NCI-H187 treated with DMSO at 0.1 percent for 48 hours (cell line): Measurements from ENCODE around the gene PIAS1.
"Not testable (repeated sequence)": the region's sequence is repeated elsewhere in the genome, so short reads cannot be mapped to it uniquely, and the experiment has no call there.

Experiments
- DNase-seq: peaks from one replicate; lab custom pipeline; 2025; lab: John Stamatoyannopoulos, UW

PIAS1 gene

DNA sequence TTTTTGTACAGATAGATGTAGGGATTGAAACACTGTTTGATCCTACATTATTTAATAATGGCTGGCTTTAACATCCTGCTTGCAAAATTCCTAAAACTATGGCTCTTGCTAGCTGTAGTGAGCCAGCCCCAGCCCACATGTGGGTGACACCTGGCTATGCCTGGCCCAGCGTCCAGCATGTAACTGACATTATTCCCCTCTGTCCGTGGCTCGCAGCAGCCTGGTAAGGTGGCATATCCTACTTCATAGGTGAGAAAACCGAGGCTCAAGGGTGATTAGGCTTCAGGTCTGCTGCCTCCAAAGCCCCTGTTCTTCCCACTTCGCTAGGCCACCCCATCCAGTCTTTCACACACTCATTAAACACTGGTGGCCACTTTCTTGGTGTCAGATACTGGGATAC lies 149.4 kb downstream of the PIAS1 start:
- DNase-seq = no peak

DNA sequence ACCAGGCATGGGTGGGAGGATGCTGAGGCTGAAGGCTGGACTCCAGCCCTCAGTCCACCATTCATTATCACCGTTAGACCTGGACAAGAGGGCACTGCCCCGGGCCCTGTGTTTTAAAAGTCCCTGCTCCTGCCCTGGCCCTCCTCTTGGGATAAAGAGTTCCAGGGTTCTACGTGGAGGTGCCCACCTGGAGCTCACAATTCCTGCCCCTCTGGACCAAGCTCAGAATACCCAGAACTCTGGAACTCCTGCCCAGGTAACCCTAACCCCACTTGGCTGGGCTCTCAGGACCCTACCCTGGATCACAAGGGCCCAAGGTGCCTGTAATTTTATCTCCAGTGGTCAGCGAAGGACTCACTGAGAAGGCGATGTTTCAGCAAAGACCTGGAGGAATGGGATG lies 149.8 kb downstream of the PIAS1 start:
- DNase-seq = no peak

DNA sequence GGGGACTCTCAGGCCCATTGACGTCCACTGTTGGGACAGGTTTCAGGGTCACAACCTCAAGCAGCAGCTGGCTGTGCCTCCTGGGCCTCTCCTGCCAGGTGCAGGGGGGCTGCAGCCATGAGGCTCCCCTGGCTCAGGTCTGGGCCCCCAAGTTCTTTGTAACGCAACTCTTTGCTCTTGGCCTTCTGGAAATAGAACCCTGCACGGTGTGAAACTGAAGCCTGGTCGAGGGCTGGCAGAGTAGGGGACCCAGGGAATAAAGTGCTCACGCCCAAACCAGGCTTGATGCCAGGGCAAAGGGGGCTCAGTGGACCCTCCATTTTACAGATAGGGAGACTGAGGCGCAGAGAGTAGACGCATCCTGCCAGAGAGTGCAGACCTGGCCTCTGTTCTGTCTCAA lies 150.2 kb downstream of the PIAS1 start:
- no peak for DNase-seq

DNA sequence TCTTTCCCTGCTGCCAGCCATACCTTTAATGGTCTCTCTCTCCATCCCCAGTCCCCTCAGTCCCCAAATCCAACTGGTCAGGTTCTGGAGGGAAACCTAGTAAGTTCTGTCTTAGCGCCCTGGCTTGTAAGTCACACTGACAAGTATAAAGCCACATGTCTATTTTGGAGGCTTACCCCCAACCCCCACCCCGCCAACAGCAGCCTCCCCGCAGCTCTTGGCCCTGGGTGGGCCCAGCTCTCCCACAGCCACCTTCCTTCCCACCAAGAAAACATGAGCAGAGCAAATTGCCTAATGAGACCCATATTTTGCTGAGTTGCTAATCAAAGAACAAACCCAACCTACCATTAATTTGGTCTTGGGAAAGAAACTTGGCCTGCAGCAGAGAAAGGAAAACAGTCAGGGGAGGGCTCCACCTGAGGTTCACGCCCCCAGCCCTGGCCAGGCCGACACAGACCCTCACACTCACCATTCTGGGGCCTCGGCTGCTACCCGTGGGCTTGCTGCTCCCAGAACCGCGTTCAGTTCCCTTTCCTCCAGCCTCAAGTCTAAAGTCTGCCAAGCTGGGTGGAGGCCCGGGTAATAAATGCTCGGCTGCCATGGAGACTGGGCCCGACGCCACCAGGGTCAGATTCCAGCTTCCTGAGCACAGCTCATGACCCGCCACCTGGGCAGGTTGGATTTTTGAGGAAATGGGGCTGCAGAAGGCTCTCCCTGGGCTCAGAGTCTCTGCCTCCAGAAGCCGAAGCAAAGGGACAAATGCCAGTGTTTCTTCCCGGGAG lies 150.9 kb downstream of the PIAS1 start, which contains the start of gene CALML4:
CALML4 (minus strand) TSS at position 557 of the 782 bp plus-strand sequence; CDS start at position 472, 85 bp downstream.
- DNase-seq = no peak

DNA sequence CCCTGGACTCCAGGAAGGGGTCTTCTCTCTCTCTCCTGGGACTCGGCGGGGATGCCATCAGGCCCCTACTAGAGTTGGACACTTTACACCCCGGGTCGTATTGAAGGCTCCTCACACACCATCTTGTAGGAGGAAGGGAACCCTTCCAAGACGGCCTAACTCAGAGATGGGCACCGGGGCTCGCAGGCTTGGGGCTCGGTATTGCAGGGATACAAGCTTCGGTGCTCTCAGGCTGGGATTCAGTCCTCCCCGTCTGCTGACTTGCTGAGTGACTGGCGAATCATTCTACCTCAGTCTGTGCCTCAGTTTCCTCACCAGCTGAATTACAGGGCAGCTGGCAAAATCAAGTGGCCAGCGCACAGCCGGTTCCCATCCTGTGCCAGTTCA lies 151.4 kb downstream of the PIAS1 start:
- DNase-seq = no peak

DNA sequence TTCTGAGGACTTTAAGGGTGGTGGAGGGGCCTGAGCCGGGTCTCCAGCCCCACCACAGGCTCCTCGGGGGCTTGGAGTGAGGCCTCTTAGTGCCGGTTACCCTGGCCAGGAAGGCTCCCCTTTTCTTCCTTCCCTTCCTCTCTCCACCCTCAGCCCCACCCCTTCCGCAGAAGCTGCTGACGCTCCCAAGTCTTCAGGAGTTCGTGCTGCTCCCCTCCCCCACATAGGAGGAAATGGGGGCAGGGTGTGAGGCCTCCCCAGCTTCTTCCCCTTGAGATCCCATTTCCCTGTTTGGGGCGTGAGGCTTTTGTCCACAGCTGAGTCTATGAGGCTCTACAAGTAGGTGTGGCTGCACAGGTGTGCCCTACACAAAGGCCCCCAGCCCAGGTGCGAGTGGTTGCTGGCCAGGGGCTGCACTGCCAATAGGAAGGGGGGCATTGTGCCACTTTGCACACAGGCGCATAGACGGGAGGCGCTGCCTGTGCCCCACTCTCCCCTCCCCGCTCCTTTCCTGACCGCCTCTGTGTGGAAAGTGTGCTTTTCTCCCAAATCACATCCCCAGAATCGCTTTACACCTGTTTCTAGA lies 151.9 kb downstream of the PIAS1 start:
- DNase-seq = no peak

DNA sequence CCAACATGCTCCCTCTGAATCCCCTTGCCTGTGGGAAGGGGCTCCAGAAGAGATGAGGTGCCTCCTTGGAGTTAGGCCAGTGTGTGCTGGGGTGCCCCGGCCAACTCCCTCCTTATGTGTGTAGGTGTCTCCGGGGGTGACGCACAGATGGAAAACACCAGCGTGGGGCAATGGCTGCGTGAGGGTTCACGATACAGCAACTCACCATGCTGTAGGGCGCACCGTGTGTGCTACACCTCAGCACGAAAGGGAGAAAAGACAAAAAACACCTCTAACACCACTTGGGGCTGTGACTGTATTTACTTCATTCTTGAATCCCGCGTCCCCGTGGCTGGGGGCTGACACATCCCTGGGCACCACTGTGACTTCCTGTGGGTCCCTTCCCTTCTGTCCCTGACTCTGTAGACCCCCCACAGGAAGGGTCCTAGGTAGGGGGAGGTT lies 152.6 kb downstream of the PIAS1 start:
- no peak for DNase-seq

DNA sequence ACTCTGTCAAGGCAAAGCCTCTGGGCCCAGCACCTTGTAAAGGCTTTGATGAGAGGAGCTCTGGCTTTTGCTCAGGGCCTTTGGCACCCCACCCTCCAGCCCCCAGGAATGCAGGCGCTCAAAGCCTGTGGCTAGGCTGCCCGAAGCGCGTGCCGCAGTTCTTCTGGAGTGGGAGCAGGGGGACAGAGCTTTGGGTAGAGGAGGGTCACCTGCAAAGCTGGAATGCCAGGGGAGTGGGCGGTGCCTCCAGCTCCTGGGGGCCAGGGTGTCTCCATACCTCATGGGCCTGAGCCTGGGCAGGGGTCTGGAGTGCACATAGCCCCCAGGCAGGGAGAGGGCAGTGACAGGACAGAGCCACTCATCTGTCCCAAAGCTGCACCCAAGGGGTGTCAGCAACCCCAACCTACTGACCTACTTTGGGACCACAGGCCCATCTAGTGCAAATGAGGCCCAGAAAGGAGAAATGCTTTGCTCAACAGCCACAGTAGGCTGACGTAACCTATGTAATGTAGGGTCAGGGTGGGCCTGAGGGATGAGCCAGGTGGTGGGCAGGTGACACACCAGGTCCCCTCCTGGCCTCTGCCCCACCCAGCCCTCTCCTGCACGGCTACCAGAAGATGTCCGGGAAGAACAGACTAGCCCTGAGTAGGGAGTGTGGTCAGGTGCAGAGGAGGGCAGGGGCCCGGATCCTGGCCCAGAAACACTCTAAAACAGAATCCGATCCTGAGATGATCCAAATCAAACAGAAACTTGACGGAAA lies 153.2 kb downstream of the PIAS1 start:
- DNase-seq = no peak

DNA sequence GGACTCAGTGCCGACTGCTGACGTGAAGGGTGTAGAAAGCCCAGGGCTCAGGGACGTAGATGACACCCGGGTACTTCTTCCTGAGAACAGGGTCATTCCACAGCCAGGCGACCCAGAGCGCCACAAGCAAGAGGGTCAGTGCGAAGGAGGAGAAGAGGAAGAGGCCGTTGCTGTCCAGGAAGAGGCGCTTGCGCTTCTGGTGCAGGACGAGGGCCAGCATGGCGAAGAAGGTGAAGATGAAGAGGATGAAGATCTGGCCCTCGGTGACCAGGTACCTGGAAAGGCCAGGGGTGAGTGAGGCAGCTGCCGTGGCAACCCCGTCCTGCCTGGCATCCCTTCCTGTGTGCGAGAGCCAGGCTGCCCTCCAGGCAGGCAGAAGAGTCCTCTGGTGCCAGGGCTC lies 154.0 kb downstream of the PIAS1 start:
- no peak for DNase-seq

DNA sequence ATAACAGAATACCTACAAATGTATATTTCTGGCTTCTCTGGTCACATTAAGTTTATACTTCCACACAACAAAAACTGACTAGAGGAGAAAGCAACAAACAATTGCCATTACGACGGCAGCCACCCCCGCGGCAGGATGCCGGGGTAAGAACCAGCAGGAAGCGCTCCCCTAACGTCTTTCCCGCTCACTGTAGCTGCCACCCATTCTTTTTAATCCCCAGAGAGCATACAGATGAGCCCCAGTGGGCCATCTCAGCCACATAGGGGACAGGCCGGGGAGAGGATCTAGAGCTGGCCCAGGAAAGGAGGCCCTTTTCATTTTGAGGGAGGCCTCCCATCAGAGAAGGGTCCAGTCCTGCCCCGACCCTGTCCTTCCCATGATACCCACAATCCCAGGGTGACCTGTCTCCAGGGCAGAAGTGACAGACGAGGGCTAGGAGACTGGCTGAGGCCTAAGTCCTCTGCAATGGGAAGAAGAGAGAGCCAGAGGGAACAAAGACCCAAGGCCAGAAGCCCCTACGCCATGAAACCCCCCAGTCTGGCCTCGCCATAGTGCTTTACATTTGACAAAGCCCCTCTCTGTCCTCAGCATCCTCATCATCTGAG lies 154.6 kb downstream of the PIAS1 start:
- DNase-seq = no peak

DNA sequence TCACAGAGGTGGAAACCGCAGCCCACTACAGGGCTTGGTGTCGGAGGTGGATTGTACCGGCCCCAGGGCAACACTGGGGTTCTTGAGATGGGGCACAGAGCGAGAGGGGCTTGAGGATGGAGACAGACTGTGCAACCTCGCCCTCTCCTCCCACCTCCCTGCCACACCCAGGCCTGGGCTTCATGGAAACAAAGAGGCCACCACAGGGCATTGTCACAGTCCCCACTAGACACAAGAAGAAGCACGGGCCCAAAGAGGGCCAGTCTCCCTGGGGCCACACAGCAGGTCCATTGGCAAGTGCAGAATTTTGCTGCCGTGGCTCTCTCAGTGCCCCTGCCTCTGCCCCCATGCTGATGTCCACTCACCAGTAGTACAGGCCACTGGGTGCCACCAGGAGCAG lies 155.2 kb downstream of the PIAS1 start:
- no peak for DNase-seq

DNA sequence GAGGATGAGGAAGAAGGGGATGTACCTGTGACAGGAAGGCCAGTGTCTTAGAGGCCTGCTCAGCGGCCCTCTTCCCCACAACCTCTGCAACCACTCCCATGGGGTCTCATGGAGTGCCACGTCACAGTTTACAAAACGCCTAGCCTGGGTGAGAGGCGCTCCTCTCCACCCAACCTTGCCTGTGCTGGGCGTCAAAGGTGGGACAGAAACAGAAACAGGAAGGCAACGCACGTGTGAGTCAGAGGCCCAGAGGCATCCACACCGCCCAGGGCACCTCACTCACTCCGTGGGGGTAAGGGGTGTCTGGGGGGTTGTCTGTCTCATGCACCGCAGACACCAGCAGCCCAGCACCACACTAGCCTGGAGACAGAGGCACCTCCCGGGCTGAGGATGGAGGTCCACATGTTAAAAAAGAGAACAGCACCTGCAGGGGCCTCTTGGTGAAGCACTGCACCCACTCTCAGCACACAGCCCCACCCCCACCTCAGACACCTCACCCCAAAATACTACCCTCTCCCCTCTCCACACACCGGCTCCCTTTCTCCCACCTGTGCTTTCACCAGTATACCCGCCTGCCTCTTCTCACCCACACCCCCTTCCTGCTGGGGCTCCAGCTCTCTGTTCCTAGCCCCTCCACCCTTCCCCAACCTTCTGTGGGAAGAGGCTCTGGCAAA lies 155.8 kb downstream of the PIAS1 start:
- no peak for DNase-seq

DNA sequence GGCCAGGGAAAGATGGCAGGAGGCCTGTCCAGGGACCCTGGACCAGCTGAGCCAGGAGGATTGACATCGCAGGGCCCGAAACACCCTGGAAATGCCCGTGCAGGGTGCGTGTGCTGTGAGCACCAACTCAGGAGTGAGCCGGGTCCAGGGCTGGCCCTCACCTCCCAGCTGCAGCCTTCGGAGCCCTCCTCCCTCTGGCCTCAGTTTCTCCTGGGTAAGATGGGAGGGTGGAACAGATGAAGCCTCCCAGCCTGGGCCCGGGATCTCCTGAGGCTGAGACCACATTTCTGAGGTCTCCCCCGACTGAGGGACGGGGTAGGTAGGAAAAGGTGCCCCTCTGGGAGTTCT lies 156.3 kb downstream of the PIAS1 start:
- no peak for DNase-seq

DNA sequence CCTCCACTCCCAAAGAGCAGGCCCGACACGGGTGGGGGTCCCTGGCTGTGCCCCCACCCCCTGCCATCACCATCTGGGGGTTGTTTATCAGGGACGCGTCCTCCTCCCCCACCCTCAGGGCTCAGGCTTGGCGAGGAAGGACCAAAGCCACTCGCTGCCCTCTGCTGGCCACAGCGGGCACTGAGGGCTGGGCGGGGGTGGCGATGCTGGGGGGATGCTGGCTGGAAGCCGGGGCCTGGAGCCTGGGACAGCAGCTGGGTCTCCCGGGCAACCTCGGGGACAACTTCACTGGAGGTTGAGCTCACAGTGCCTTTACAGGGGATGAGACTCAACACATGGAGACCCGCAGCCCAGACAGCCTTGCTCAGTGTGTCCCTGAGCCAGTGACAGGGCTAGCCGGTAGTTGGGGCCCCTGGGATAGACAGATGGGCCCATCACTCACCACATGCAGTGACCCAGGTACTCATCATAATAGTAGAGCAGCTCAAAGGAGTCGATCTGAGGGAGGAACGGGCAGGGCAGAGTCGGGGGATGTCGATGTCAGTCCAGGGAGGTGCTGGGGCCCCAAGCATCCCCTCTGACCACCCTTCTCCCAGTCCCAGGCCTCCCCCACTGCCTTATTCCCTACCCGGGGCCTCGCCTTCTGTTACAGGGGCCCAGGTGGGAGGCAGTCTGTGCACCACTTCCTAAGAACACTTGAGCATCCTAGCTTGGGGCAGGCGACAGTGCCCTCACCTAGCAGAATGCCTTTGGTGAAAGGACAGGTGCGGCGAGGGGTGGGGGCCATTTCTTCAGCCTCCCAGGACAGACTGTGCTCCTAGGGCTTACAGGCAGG lies 156.9 kb downstream of the PIAS1 start:
- no peak for DNase-seq

DNA sequence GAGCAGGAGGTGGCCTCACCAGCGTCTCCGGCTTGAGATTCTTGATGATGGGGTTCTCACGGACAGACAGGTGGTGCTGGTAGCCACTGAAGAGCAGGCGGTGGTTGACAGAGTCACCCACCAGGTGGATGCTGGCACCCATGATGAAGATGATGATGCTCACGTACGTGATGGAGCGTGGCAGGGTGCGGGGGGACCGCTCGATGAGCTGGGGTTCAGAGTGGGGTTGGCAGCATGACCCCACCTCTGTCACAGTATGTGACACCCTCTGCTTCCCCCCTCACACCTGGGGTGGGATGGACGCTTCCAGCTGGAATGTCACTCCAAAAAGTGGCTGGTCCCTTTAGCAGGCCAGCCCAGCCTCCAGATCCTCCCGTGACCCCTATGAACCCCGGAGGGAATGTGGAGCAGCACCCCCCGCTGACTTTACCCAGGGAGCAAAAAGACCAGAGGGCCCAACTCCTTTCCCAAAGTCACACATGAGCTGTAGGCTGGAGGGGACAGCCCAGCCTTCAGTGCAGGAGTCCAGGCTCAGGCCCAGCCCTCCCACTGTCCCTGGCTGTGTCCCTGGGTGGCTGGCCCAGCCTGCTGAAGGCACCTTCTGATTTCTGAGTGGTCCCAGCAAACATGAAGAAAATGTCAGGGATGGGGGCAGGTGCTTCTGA lies 157.7 kb downstream of the PIAS1 start:
- DNase-seq = no peak

DNA sequence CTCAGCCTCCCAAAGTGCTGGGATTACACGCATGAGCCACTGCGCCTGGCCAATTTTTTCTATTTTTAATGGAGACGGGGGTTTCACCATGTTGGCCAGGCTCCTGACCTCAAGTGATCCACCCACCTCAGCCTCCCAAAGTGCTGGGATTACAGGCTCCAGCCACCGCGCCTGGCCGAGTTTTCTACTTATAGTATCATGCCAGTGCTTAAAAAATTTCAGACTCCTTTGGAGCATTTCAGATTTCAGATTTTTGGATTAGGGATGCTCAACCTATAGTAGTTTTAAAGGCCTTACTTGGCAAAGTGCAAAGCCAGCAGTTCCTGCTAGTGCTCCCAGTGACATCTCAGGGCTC lies 159.4 kb downstream of the PIAS1 start:
- not testable (repeated sequence) for DNase-seq

DNA sequence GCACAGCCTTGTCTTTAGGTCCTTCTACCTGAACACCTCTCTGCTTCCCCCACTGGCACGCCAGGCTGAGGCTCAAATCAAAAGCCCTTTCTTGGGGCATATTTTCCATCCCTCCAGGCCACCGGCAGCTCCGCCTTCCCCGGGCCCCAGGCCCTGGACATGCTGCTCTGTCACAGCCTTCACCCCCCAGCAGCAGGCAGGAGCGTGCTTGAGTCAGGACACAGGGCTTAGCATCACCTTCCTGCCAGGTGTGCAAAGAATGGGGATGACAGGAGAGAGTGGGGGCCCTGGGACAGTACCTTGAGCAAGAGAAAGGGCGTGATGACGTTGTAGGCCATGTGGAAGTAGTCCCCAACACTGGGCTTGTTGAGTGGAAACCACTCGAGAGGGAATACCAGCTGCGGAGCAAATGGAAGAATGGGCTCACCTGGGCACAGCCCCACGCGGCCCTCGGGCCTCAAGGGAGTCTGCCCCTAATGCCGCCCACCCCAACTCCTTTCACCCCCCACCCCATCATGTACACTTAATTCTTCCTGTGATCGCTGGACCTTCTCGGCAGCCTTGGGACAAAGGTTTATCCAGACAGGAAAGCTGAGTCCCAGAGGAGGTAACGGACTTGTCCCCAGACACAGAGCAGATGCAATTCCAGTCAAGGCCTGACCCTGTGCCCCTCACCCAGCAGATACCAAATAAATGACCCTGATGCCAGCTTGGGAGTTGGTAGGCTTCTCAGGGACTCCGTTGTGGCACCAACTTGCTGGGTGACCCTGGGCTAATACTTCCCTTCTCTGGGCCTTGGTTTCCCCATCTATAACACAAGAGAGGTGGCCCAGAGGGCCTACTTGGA lies 160.1 kb downstream of the PIAS1 start:
- no peak for DNase-seq

DNA sequence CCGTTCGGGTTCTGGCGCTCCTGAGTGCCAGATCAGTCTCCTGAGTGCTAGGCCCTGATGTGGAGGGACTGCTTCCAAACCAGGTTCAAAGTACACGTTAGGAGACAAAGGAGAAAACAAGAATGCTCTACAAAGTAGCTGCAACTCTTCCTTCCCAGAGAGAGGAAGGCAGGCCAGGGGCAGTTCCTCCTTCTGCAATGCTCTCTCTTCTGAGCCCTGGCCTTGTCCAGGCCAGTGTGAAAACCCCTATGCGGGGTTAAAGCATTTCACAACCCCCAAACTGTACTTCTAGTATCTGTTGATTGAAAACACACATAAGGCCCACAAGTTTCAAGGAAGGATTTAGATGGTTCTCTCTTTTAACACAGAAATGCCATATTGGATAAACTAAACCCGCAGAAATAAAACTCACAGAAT lies 160.7 kb downstream of the PIAS1 start:
- DNase-seq = no peak

DNA sequence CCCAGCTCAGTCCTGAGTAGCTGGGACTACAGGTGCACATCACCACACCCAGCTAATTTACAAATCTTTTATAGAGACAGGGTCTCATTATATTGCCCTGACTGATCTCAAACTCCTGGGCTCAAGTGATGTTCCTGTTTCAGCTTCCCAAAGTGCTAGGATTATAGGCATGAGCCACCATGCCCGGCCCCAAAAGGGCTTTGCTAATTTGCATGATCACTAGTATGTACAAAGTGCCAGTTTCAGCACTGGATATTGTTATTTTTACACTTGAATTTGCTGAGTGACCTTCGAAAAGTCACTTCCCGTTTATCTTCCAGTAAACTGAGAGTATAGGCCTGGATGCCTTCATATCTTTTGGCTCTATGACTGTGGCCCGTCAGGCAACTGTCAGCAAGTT lies 163.2 kb downstream of the PIAS1 start:
- no peak for DNase-seq

DNA sequence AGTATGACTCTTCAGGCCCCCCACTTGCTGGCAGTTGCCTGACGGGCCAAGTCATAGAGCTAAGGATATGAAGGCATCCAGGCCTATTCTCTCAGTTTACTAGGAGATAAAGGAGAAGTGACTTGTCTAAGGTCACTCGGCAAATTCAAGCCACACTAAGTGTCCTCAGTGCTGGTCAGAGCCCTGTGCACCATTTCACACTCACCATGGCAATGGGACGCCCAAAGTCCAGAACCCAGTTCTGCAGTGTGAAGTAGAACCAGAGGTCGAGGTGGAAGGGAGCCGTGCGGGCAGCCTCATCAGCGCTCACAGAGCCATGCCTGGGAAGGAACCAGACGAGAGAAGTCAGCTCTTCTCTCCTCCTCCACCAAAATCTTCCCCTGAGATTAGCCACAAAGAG lies 164.2 kb downstream of the PIAS1 start:
- no peak for DNase-seq
